Spinal cord (tissue), 10 donors: Measurements from ENCODE around the gene LMO2. TPM values are rescaled to one million over a fixed set of nuclear protein-coding genes. Genes with fewer than 3 reads are reported as not detected.
A peak's percentile ranks its signal among the peaks of the same experiment; 100 is the strongest.

Source experiments
- DNase-seq, 6 donors: peaks; one replicate each; pipeline versions ENCODE4 v3.0.0 to v3.0.0-alpha.2; 2013 to 2015; ENCODE audit warnings: low spot score in 6 of 6, low read depth in 4 of 6
- H3K27ac ChIP-seq: one replicate; pipeline ENCODE4 v1.5.1; 2013; ENCODE audit warnings: low read depth, low read length, control low read depth
- H3K27me3 ChIP-seq: one replicate; pipeline ENCODE4 v1.6.1; 2013; ENCODE audit warnings: low read length; ENCODE audit not compliant: control insufficient read depth, insufficient read depth
- H3K36me3 ChIP-seq: one replicate; pipeline ENCODE4 v1.6.1; 2013; ENCODE audit warnings: low read length; ENCODE audit not compliant: control insufficient read depth, insufficient read depth
- H3K4me1 ChIP-seq: one replicate; pipeline ENCODE4 v1.6.1; 2013; ENCODE audit warnings: low read length; ENCODE audit not compliant: control insufficient read depth, insufficient read depth
- H3K4me3 ChIP-seq: one replicate; pipeline ENCODE4 v1.5.1; 2013; ENCODE audit warnings: low read depth, low read length, control low read depth
- H3K9me3 ChIP-seq: one replicate; pipeline ENCODE4 v1.6.1; 2013; ENCODE audit warnings: low read length; ENCODE audit not compliant: control insufficient read depth, insufficient read depth
- WGBS: methylation state at CpG from one replicate; pipeline ENCODE4 v1.1.5; 2013; ENCODE audit warnings: missing lambda C conversion rate; ENCODE audit not compliant: insufficient coverage; 5-methylcytosine and 5-hydroxymethylcytosine counted together
- long read RNA-seq, 4 donors: transcript quantifications; one replicate each; lab custom pipeline, GENCODE V29; 2026
- polyA plus RNA-seq, 2 donors: library from polyadenylated mRNA; unstranded; fragments of 120-200 nt; gene quantifications; one replicate each; pipeline ENCODE4 v1.2.1, GENCODE V29; 2013; ENCODE audit not compliant: insufficient read length in 2 of 2
- total RNA-seq, 2 donors: library from RNA; depleted of rRNA in 1 of 2; stranded (reverse); fragments of 120-200 nt in 1 of 2; fragments of >200 nt in 1 of 2; gene quantifications; one replicate each; pipeline versions ENCODE4 v1.2.3 to v1.2.4, GENCODE V29; 2013 to 2014
- donor health status: healthy.

LMO2 gene
- total RNA-seq (10 to 100 TPM; 22.3 to 72.7 TPM), polyA plus RNA-seq (10 to 100 TPM; 52.5 to 60.0 TPM)
- long read RNA-seq, donor 1, transcript LMO2-204 (2 exons, 1,550 nt) = minor isoform, 6 of 30 reads
- long read RNA-seq, donor 1, transcript LMO2-202 (3 exons, 1,687 nt) = major isoform, 18 of 30 reads
- long read RNA-seq, donor 1, partial matches to known transcripts = 0 of 30 reads
- long read RNA-seq, donor 1, other reads (novel, unspliced or antisense) = 6 of 30 reads
- long read RNA-seq, donor 2, transcript LMO2-202 (3 exons, 1,687 nt) = major isoform, 6 of 21 reads
- long read RNA-seq, donor 2, partial matches to known transcripts = 15 of 21 reads
- long read RNA-seq, donor 2, other reads (novel, unspliced or antisense) = 0 of 21 reads
- long read RNA-seq, donor 3, transcript LMO2-202 (3 exons, 1,687 nt) = major isoform, 11 of 20 reads
- long read RNA-seq, donor 3, partial matches to known transcripts = 7 of 20 reads
- long read RNA-seq, donor 3, other reads (novel, unspliced or antisense) = 0 of 20 reads
- long read RNA-seq, donor 4, transcript LMO2-202 (3 exons, 1,687 nt) = major isoform, 26 of 45 reads
- long read RNA-seq, donor 4, partial matches to known transcripts = 0 of 45 reads
- long read RNA-seq, donor 4, other reads (novel, unspliced or antisense) = 15 of 45 reads

GRCh38 chr11:33891714-33892327, at the start of gene LMO2:
Gene LMO2 (minus strand): TSS chr11:33892076. CDS start chr11:33869716, 22,360 bp downstream.
- H3K4me3 ChIP-seq = no peak within 1 kb of the TSS
- DNase-seq = no peak
- no peaks in the 10 kb centered on the region for H3K9me3 ChIP-seq
- peak within 1 kb of the TSS; percentile 29 for H3K27ac ChIP-seq
- H3K27me3 ChIP-seq = peaks cover 3% of the 10 kb centered on the region
- WGBS = 41% methylated on average over 5 of the region's 9 CpGs
- H3K36me3 ChIP-seq = no peaks in the 10 kb centered on the region
- H3K4me1 ChIP-seq = peaks cover 9% of the 10 kb centered on the region

DNA sequence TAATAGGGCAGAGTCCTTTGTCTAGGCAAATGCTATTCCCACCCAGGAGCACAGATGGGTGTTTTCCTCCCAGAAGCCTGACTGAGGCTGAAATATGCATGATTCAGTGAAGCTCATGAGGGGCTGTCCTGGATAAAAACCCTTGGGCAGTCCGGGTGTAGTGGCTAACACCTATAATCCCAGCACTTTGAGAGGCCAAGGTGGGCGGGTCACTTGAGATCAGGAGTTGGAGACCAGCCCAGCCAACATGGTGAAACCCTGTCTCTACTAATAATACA, 48.6 kb upstream of the LMO2 start:
- 87% methylated on average over 2 of the region's 2 CpGs for WGBS
- Histone ChIP-seq H3K36me3 (no peaks in the 10 kb centered on the region), H3K4me3 (no peak overlapping the region), H3K9me3 (no peaks in the 10 kb centered on the region), H3K27ac (no peak overlapping the region), H3K4me1 (peaks cover 23% of the 10 kb centered on the region), H3K27me3 (no peaks in the 10 kb centered on the region)
- DNase-seq = no peak

GRCh38 chr11:33936725-33937604, 45.1 kb upstream of the LMO2 start:
- H3K27me3 ChIP-seq = no peaks in the 10 kb centered on the region
- no peak overlapping the region for H3K4me3 ChIP-seq
- no peaks in the 10 kb centered on the region for H3K9me3 ChIP-seq
- WGBS = 48% methylated on average over 9 of the region's 15 CpGs
- no peaks in the 10 kb centered on the region for H3K36me3 ChIP-seq
- H3K4me1 ChIP-seq = peaks cover 14% of the 10 kb centered on the region
- peak in 1 of 6 donors; percentile 18 for DNase-seq
- peak overlapping the region; percentile 67 for H3K27ac ChIP-seq

GRCh38 chr11:33935461-33936456, 43.9 kb upstream of the LMO2 start:
- Histone ChIP-seq H3K9me3 (no peaks in the 10 kb centered on the region), H3K27me3 (no peaks in the 10 kb centered on the region), H3K36me3 (no peaks in the 10 kb centered on the region), H3K27ac (peak overlapping the region; percentile 22), H3K4me3 (no peak overlapping the region), H3K4me1 (peaks cover 18% of the 10 kb centered on the region)
- 59% methylated on average over 11 of the region's 14 CpGs for WGBS
- DNase-seq = peak in 1 of 6 donors; percentile 42

- Histone ChIP-seq H3K27ac (peak overlapping the region; percentile 22), H3K27me3 (no peaks in the 10 kb centered on the region)
These were observed 43.1 kb upstream of the LMO2 start for GRCh38 chr11:33935005-33935404.

DNA sequence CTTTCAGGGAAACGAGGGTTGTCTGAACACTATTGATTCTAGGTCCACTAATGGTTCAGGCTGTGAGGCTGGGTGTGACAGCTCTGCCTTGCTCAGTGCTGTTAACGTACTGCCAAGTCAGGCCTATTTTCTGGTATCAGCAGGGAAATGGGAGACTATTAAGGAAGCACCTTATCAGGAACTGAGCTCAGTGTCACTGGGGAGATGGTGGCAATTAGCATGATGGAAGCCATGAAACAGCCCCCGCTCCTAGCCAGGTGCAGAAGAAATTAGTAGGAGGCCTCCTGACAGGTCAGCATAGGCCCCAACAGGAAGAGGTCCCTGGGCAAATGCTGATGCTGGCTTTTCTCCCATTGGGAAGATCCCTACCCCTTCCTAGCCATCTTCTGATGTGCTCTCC, 42.6 kb upstream of the LMO2 start:
- 43% methylated on average over 1 of the region's 3 CpGs for WGBS

More at GRCh38 chr11:33935005-33935404, 43.1 kb upstream of the LMO2 start:
- no peak overlapping the region for H3K4me3 ChIP-seq
- H3K9me3 ChIP-seq = no peaks in the 10 kb centered on the region
- no peaks in the 10 kb centered on the region for H3K36me3 ChIP-seq
- DNase-seq = no peak
- 70% methylated on average over 3 of the region's 4 CpGs for WGBS
- H3K4me1 ChIP-seq = peaks cover 23% of the 10 kb centered on the region

DNA sequence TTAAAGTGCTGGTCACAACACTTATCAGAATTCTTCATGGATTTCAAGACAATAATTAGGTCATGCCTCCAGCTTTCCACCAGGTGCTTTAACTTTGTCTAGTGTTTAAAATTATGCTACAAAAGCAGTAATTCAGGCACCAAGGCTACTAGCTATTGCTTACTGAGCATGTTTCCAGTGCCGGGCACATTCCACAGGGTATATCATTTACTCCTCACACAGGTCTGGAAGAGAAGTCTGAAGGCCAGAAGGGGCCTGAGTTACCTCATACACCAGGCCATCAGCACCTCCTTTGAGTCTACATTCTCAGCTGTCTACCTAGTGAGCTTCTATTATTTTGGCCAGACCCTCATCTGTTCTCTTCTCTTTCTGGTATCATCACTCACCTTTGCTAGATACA, 41.7 kb upstream of the LMO2 start:
- Histone ChIP-seq H3K27me3 (no peaks in the 10 kb centered on the region), H3K27ac (no peak overlapping the region), H3K4me1 (peaks cover 28% of the 10 kb centered on the region), H3K4me3 (no peak overlapping the region), H3K9me3 (no peaks in the 10 kb centered on the region), H3K36me3 (no peaks in the 10 kb centered on the region)
- no peak for DNase-seq
- WGBS = 100% methylated on average over 1 of the region's 1 CpG

More for the DNA sequence above, 42.6 kb upstream of the LMO2 start:
- DNase-seq = peak in 1 of 6 donors; percentile 11
- no peak overlapping the region for H3K4me3 ChIP-seq
- no peaks in the 10 kb centered on the region for H3K9me3 ChIP-seq
- no peak overlapping the region for H3K27ac ChIP-seq
- H3K36me3 ChIP-seq = no peaks in the 10 kb centered on the region
- H3K27me3 ChIP-seq = no peaks in the 10 kb centered on the region
- H3K4me1 ChIP-seq = peaks cover 28% of the 10 kb centered on the region

- WGBS = 100% methylated on average over 2 of the region's 5 CpGs
- Histone ChIP-seq H3K27me3 (no peaks in the 10 kb centered on the region), H3K4me3 (no peak overlapping the region), H3K4me1 (peaks cover 27% of the 10 kb centered on the region), H3K27ac (no peak overlapping the region), H3K9me3 (no peaks in the 10 kb centered on the region), H3K36me3 (no peaks in the 10 kb centered on the region)
- no peak for DNase-seq
These were observed 40.8 kb upstream of the LMO2 start for GRCh38 chr11:33932721-33933120.
